DOHH2 (cell line): ENCODE measurements around the gene CLTCL1.

Experiments
- CTCF ChIP-seq: fragments of 200-600 bp; sonication (generic); IDR thresholded peaks from one replicate; pipeline ENCODE4 v1.5.1; 2014; ENCODE audit warnings: antibody characterized with exemption, mild to moderate bottlenecking, low read depth, low read length; ENCODE audit not compliant: poor library complexity, severe bottlenecking
- EZH2phosphoT487 ChIP-seq: fragments of 200-600 bp; sonication (generic); IDR thresholded peaks from 2 replicates; pipeline ENCODE4 v1.6.1; 2017; ENCODE audit warnings: borderline replicate concordance, mild to moderate bottlenecking, antibody characterized with exemption, low read length, moderate library complexity, mixed read lengths

DNA sequence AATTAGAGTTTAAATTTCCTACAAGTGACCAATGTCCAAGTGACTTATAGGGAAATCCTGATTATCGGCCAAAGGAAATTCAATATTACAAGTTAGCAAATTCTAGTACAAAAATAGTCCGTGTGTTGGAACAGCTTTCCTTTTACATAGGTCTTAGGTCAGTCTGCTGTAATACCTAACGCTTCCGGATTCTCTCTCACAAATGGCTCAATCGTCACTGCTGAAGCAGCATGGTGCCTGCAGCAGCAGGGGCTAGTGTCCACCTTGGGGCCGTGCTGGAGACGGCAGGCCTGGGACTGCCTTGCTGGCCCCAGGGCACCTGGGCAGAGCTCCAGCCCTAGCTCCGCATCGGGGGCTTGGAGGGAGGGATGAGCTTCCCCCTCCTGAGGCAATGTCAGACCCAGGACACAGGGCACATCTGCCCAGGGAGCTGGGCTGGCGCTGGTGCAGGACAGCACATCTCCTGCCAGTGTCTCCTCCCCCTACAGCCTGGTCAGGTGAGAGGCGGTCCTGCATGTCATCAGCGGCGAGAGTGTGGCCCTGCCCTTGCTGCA, 39.4 kb upstream of the CLTCL1 start:
- TF ChIP-seq CTCF: no peak
- TF ChIP-seq EZH2phosphoT487: no peak
